T-cell (primary cell): ENCODE results near the gene ELMO1. TPM values are rescaled to one million over a fixed set of nuclear protein-coding genes. Genes with fewer than 3 reads are reported as not detected.

Experiments used
- ATAC-seq, 4 experiments: fragments of 200-7000 bp in 3 of 4; fragments of 150-1000 bp in 1 of 4; cut with Tn5 transposase; replicated peaks in 1 of 4; 1 replicate in 3 of 4; 2 replicates in 1 of 4; pipeline ENCODE4 v1.10.0; 2021; ENCODE audit warnings: moderate library complexity in 3 of 4, mild to moderate bottlenecking in 2 of 4, moderate number of reproducible peaks in 1 of 4
- CTCF ChIA-PET, 2 donors: fragments of 300-600 bp; sonication (Branson Sonifier 250); formaldehyde crosslinking; loops; one replicate each; lab custom pipeline; 2022; ENCODE audit warnings: antibody characterized with exemption in 2 of 2; lab: Charles Lee
- POLR2A ChIA-PET, 2 donors: fragments of 300-600 bp; sonication (Branson Sonifier 250); formaldehyde crosslinking; loops; one replicate each; lab custom pipeline; 2022; ENCODE audit warnings: antibody characterized with exemption in 2 of 2; lab: Charles Lee
- DNase-seq, 35 experiments: peaks; one replicate each; pipeline versions ENCODE4 v3.0.0 to v3.0.0-alpha.2; 2013 to 2023
- H3K27ac ChIP-seq: one replicate; pipeline ENCODE4 v1.5.1; 2013; ENCODE audit warnings: low read length
- H3K27me3 ChIP-seq, 2 experiments: replicated peaks in 1 of 2; 1 replicate in 1 of 2; 2 replicates in 1 of 2; pipeline versions ENCODE4 v1.6.1 to v1.7.0; 2013; ENCODE audit warnings: low read length in 1 of 2, mixed read lengths in 1 of 2; ENCODE audit not compliant: control insufficient read depth in 2 of 2, insufficient read depth in 2 of 2; ENCODE audit errors: extremely low read depth in 1 of 2
- H3K36me3 ChIP-seq, 2 donors: 1 replicate in 1 of 2; 2 replicates in 1 of 2; pipeline versions ENCODE4 v1.6.1 to v1.7.0; 2013; ENCODE audit warnings: low read length in 1 of 2; ENCODE audit not compliant: control insufficient read depth in 2 of 2, insufficient read depth in 1 of 2; ENCODE audit errors: extremely low read depth in 1 of 2
- H3K4me1 ChIP-seq, 2 experiments: 1 replicate in 1 of 2; 2 replicates in 1 of 2; pipeline versions ENCODE4 v1.6.1 to v1.7.0; 2013; ENCODE audit warnings: low read length in 2 of 2, mixed read lengths in 1 of 2; ENCODE audit not compliant: insufficient read depth in 2 of 2, control insufficient read depth in 1 of 2; ENCODE audit errors: extremely low read depth in 1 of 2
- H3K4me3 ChIP-seq, 2 donors: 1 replicate in 1 of 2; 2 replicates in 1 of 2; pipeline versions ENCODE4 v1.5.1 to v1.7.0; 2013; ENCODE audit warnings: mild to moderate bottlenecking in 2 of 2, low read length in 1 of 2, moderate library complexity in 1 of 2; ENCODE audit not compliant: control insufficient read depth in 1 of 2; ENCODE audit errors: extremely low read depth in 1 of 2
- H3K9me3 ChIP-seq: 2 replicates; pipeline ENCODE4 v1.7.0; 2013
- H3K27ac Mint-ChIP-seq, 2 donors: one replicate each; pipeline ENCODE4 v1.8.0; 2020 to 2021; ENCODE audit warnings: mild to moderate bottlenecking in 2 of 2, mixed read lengths in 2 of 2
- H3K27me3 Mint-ChIP-seq, 2 donors: one replicate each; pipeline ENCODE4 v1.8.0; 2021 to 2022; ENCODE audit warnings: mixed read lengths in 2 of 2
- H3K36me3 Mint-ChIP-seq: one replicate; pipeline ENCODE4 v1.8.0; 2021; ENCODE audit warnings: mixed read lengths
- H3K4me1 Mint-ChIP-seq, 3 donors: one replicate each; pipeline ENCODE4 v1.8.0; 2020 to 2022; ENCODE audit warnings: mixed read lengths in 3 of 3, mild to moderate bottlenecking in 1 of 3
- H3K4me3 Mint-ChIP-seq, 3 donors: one replicate each; pipeline ENCODE4 v1.8.0; 2020 to 2022; ENCODE audit warnings: mild to moderate bottlenecking in 3 of 3, mixed read lengths in 3 of 3, moderate library complexity in 3 of 3
- H3K9me3 Mint-ChIP-seq, 3 donors: one replicate each; pipeline ENCODE4 v1.8.0; 2020 to 2022; ENCODE audit warnings: mixed read lengths in 3 of 3
- WGBS: methylation state at CpG from one replicate; pipeline ENCODE4 v1.1.5; 2013; ENCODE audit warnings: missing lambda C conversion rate; ENCODE audit not compliant: insufficient coverage; 5-methylcytosine and 5-hydroxymethylcytosine counted together
- total RNA-seq, 35 experiments: library from RNA in 6 of 35; stranded (reverse) in 6 of 35; fragments of 120-200 nt in 1 of 35; gene quantifications; one replicate each; pipeline versions ENCODE4 v1.2.1 to v1.2.4 and lab custom pipeline; 2013 to 2026

ELMO1 gene
- total RNA-seq, 5 donors from 2014 or later (not counting 1 experiment from before 2014, with no cell fraction given), result 101 to 149 (median 113) TPM

DNA sequence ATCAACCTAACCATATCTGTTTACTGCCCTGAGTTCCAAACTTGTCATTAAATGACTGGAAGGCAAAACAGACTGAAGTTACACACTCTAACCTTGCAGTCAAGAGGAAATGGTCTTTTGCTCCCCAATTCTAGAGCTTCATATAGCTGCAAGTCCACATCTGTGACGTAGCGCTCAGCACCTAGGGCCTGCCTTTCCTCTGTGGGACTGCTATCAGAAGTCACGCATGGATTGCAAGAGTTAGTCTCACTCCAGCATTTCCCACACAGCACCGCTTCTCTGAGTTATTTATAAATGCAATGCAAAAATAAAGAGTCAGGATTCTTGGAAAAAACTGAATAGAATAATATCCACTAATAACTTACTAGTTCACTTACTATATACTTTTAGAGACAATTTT lies 96.9 kb downstream of the ELMO1 start:
- no peaks in the 10 kb centered on the region for H3K27me3 ChIP-seq
- peak overlapping the region; percentile 94 to 97 (median 96) for H3K4me3 Mint-ChIP-seq
- POLR2A ChIA-PET, result interaction anchor here (0.6 to 3.3 kb wide), 2 partner anchors 9 to 88 kb away, joined by 3 to 12 read pairs; no protein-coding TSS in a partner anchor
- H3K9me3 ChIP-seq, result no peaks in the 10 kb centered on the region
- H3K27ac ChIP-seq, result no peak overlapping the region
- DNase-seq (no peak), ATAC-seq (no peak)
- peak overlapping the region in 1 of 2 donors; percentile 7 for H3K27ac Mint-ChIP-seq
- H3K4me3 ChIP-seq, result no peak overlapping the region
- H3K4me1 Mint-ChIP-seq, result peaks cover 87 to 94% (median 87%) of the 10 kb centered on the region in 3 donors
- no peaks in the 10 kb centered on the region for H3K9me3 Mint-ChIP-seq
- no peaks in the 10 kb centered on the region for H3K36me3 Mint-ChIP-seq
- 94% methylated on average over 2 of the region's 4 CpGs for WGBS
- H3K4me1 ChIP-seq, result peaks cover 32 to 40% of the 10 kb centered on the region in 2 experiments
- no peaks in the 10 kb centered on the region for H3K27me3 Mint-ChIP-seq
- no peaks in the 10 kb centered on the region for H3K36me3 ChIP-seq
- CTCF ChIA-PET, result interaction anchor here (0.6 to 2.8 kb wide), 13 partner anchors 9 to 381 kb away, joined by 3 to 28 read pairs (median 4); partner anchors contain the start of gene ELMO1 (in 1 of the 2)

DNA sequence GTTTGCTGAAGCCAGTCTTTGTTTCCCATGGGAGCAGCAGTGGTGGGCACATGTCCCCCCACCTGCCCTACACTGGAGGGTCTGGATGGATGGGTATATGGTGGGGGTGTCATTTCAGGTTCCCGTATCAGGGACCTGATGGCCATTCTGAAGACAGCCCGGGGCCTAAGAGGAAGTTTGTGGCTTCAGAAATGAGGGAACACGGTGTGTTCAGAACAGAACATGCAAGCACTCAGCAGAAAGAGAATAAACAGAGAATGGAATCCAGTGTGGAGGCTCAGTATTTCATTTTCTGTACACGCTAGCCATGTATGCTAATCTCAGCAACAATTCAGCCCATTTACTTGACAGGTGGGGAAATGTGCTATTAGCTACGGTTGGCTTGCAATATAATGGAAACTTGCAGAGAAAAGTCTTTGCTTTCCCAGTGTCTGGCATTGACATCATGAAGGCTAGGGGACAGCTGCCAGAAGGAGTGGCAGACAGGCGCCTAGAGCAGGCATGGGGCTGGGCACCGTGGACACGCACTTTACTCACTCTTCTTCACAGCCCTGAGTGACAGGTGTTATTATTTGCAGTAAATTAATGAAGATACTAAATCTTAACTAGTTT lies 98.6 kb downstream of the ELMO1 start:
- Mint-ChIP-seq H3K27me3 (no peaks in the 10 kb centered on the region), H3K4me1 (peaks cover 83 to 85% (median 85%) of the 10 kb centered on the region in 3 donors), H3K27ac (peak overlapping the region; percentile 25 to 59), H3K36me3 (no peaks in the 10 kb centered on the region), H3K4me3 (peak overlapping the region in 2 of 3 donors; percentile 7 to 59), H3K9me3 (no peaks in the 10 kb centered on the region)
- H3K27me3 ChIP-seq, result no peaks in the 10 kb centered on the region
- H3K9me3 ChIP-seq, result no peaks in the 10 kb centered on the region
- H3K36me3 ChIP-seq, result no peaks in the 10 kb centered on the region
- ATAC-seq, result no peak
- DNase-seq, result no peak
- H3K27ac ChIP-seq, result no peak overlapping the region
- no peak overlapping the region for H3K4me3 ChIP-seq
- ChIA-PET POLR2A (no interaction called here), CTCF (no interaction called here)
- peaks cover 34 to 49% of the 10 kb centered on the region in 2 experiments for H3K4me1 ChIP-seq
- 60% methylated on average over 3 of the region's 8 CpGs for WGBS

DNA sequence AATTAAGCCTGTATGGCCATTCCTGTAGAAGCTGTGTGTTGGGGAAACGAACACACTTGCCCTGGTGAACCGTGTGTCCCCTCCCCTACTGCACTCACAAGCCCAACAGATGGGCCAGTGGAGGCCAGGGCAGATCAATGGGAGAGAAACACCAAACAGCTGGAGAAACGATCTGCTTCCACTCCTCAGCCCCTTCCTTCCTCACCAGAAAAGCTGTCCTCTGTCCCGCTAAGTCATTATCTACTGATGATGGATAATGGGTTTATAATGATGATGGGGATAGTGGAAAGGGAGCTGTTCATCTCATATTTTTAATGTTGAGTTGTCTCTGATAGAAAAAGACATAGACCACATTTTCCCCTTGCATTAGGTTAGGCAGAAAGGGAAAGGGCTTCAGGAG lies 99.7 kb downstream of the ELMO1 start:
- ATAC-seq (no peak), DNase-seq (no peak)
- Mint-ChIP-seq H3K4me3 (no peak overlapping the region), H3K4me1 (peaks cover 80 to 84% (median 84%) of the 10 kb centered on the region in 3 donors), H3K27ac (peak overlapping the region; percentile 21 to 62), H3K27me3 (no peaks in the 10 kb centered on the region), H3K9me3 (no peaks in the 10 kb centered on the region), H3K36me3 (no peaks in the 10 kb centered on the region)
- no peak overlapping the region for H3K27ac ChIP-seq
- no peaks in the 10 kb centered on the region for H3K9me3 ChIP-seq
- no CpG with 5 or more reads among the region's 4 CpGs for WGBS
- no peaks in the 10 kb centered on the region for H3K36me3 ChIP-seq
- no peak overlapping the region for H3K4me3 ChIP-seq
- ChIA-PET POLR2A (no interaction called here), CTCF (interaction anchor here in 1 of 2 donors (1.4 kb wide), 1 partner anchor 115 kb away, joined by 6 read pairs; no protein-coding TSS in a partner anchor)
- peaks cover 31 to 41% of the 10 kb centered on the region in 2 experiments for H3K4me1 ChIP-seq
- H3K27me3 ChIP-seq, result no peaks in the 10 kb centered on the region

DNA sequence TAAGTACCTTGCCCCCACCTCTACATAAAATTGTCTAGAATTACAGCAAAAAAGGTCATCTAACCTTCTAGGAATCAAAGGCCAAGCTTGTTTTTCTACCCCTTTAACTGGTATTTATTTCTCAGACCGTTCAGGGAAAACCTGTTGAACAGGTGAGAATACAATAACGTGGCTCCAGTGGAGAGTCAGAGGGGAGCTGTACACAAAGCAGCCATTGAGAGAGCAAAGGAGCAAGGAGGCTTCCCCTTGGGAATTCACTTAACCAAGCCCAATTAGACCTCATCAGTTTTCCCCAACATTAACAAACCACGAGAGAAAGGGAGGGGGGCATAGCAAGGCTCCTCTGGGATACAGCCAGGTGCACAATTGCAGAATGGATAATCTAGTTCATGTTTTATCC lies 101.9 kb downstream of the ELMO1 start:
- no peak for ATAC-seq
- no peaks in the 10 kb centered on the region for H3K27me3 Mint-ChIP-seq
- Histone ChIP-seq H3K9me3 (no peaks in the 10 kb centered on the region), H3K36me3 (no peaks in the 10 kb centered on the region), H3K27me3 (no peaks in the 10 kb centered on the region), H3K27ac (no peak overlapping the region), H3K4me3 (no peak overlapping the region), H3K4me1 (peaks cover 34 to 39% of the 10 kb centered on the region in 2 experiments)
- no peaks in the 10 kb centered on the region for H3K36me3 Mint-ChIP-seq
- H3K4me3 Mint-ChIP-seq, result no peak overlapping the region
- H3K9me3 Mint-ChIP-seq, result no peaks in the 10 kb centered on the region
- H3K4me1 Mint-ChIP-seq, result peaks cover 78 to 79% (median 79%) of the 10 kb centered on the region in 3 donors
- POLR2A ChIA-PET, result no interaction called here
- DNase-seq, result no peak
- CTCF ChIA-PET, result interaction anchor here in 1 of 2 donors (0.6 to 0.7 kb wide), 2 partner anchors 59 to 149 kb away, joined by 3 read pairs; no protein-coding TSS in a partner anchor
- 89% methylated on average over 2 of the region's 3 CpGs for WGBS
- H3K27ac Mint-ChIP-seq, result peak overlapping the region; percentile 79 to 82

DNA sequence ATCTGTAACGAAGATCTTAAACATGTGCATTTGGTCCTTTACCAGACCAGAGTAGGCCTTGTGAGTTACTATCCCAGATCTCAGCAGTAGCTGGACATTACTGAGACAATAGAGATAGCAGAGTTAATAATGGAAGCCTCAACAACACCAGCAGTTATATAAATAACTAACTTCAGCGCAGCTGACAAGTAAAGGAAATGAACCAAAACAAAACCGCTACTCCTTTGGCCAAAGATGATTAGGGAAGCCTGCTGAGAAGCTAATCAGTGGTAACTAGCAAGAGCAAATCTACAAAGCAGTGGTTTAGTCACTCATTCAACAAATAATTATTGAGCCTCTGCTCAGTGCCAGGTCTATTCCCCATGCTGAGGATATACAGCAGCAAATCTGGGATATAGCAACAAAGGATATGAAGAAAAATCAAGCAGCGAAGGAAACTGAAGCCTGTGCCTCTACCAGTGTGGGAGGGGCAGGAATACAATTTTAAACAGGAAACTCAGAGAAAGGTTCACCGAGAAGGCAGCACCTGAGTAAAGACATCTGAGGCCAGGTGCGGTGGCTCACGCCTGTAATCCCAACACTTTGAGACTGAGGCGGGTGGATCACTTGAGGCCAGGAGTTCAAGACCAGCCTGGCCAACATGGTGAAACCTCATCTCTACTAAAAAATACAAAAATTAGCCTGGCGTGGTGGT lies 103.6 kb downstream of the ELMO1 start:
- peak overlapping the region; percentile 52 for H3K27ac ChIP-seq
- Mint-ChIP-seq H3K4me3 (peak overlapping the region; percentile 28 to 69 (median 46)), H3K27me3 (no peaks in the 10 kb centered on the region), H3K27ac (peak overlapping the region; percentile 87 to 94), H3K9me3 (no peaks in the 10 kb centered on the region), H3K4me1 (peaks cover 75 to 79% (median 78%) of the 10 kb centered on the region in 3 donors), H3K36me3 (peaks cover 8% of the 10 kb centered on the region)
- H3K27me3 ChIP-seq, result no peaks in the 10 kb centered on the region
- POLR2A ChIA-PET, result interaction anchor here in 1 of 2 donors (0.5 to 0.6 kb wide), 2 partner anchors 35 to 105 kb away, joined by 3 to 6 read pairs; no protein-coding TSS in a partner anchor
- H3K4me1 ChIP-seq, result peaks cover 31 to 36% of the 10 kb centered on the region in 2 experiments
- CTCF ChIA-PET, result interaction anchor here in 1 of 2 donors (1.1 to 1.7 kb wide), 2 partner anchors 9 to 13 kb away, joined by 5 to 9 read pairs; no protein-coding TSS in a partner anchor
- peak in 4 of 35 experiments; percentile 3 to 23 (median 10) for DNase-seq
- ATAC-seq, result no peak
- H3K4me3 ChIP-seq, result no peak overlapping the region
- 46% methylated on average over 8 of the region's 9 CpGs for WGBS
- H3K9me3 ChIP-seq, result no peaks in the 10 kb centered on the region
- no peaks in the 10 kb centered on the region for H3K36me3 ChIP-seq
